Hepatocyte (in vitro differentiated cells): Measurements from ENCODE around the gene CACNG4.

Experiments used
- CTCF ChIP-seq: fragments of 200-600 bp; sonication (generic); IDR thresholded peaks from 2 replicates; pipeline ENCODE4 v1.5.1; 2016; ENCODE audit warnings: antibody characterized with exemption, mild to moderate bottlenecking; ENCODE audit not compliant: poor library complexity
- EZH2 ChIP-seq: fragments of 200-600 bp; sonication (generic); IDR thresholded peaks from 2 replicates; pipeline ENCODE4 v1.6.1; 2016; ENCODE audit warnings: antibody characterized with exemption, mild to moderate bottlenecking, borderline replicate concordance
- EZH2phosphoT487 ChIP-seq: fragments of 200-600 bp; sonication (generic); IDR thresholded peaks from one replicate; pipeline ENCODE4 v1.6.1; 2018; ENCODE audit warnings: antibody characterized with exemption, mild to moderate bottlenecking, low read depth, moderate library complexity; ENCODE audit not compliant: unreplicated experiment, severe bottlenecking

- TF ChIP-seq CTCF (no peak), EZH2phosphoT487 (no peak), EZH2 (no peak)
Measured at GRCh38 chr17:66989076-66989475, 24.6 kb downstream of the CACNG4 start.
